Endothelial cell (in vitro differentiated cells): Measurements from ENCODE around the gene PASD1. TPM values are rescaled to one million over a fixed set of nuclear protein-coding genes. Genes with fewer than 3 reads are reported as not detected.

ENCODE experiments used
- DNase-seq: peaks from one replicate; pipeline ENCODE4 v3.0.0; 2021; ENCODE audit warnings: low spot score
- H3K27ac Mint-ChIP-seq: one replicate; pipeline ENCODE4 v1.8.0; 2021; ENCODE audit warnings: mixed read lengths, inconsistent platforms; ENCODE audit not compliant: unreplicated experiment
- H3K27me3 Mint-ChIP-seq: one replicate; pipeline ENCODE4 v1.8.0; 2021; ENCODE audit warnings: mild to moderate bottlenecking, moderate library complexity, mixed read lengths, inconsistent platforms; ENCODE audit not compliant: unreplicated experiment
- H3K36me3 Mint-ChIP-seq: one replicate; pipeline ENCODE4 v1.8.0; 2021; ENCODE audit warnings: mild to moderate bottlenecking, low read depth, mixed read lengths, inconsistent platforms; ENCODE audit not compliant: unreplicated experiment
- H3K4me1 Mint-ChIP-seq: one replicate; pipeline ENCODE4 v1.8.0; 2021; ENCODE audit warnings: mild to moderate bottlenecking, mixed read lengths, inconsistent platforms; ENCODE audit not compliant: unreplicated experiment
- H3K4me3 Mint-ChIP-seq: one replicate; pipeline ENCODE4 v1.8.0; 2021; ENCODE audit warnings: mild to moderate bottlenecking, mixed read lengths, inconsistent platforms; ENCODE audit not compliant: unreplicated experiment
- H3K9me3 Mint-ChIP-seq: one replicate; pipeline ENCODE4 v1.8.0; 2021; ENCODE audit warnings: mixed read lengths, inconsistent platforms; ENCODE audit not compliant: unreplicated experiment
- CTCF ChIP-seq: fragments of 200-600 bp; sonication (generic); IDR thresholded peaks from one replicate; pipeline ENCODE4 v1.5.0; 2021; ENCODE audit warnings: antibody characterized with exemption; ENCODE audit not compliant: unreplicated experiment
- long read RNA-seq: library from polyadenylated mRNA; unstranded; transcript quantifications from one replicate; pipeline ENCODE4 v2.0.0, GENCODE V29; 2020; ENCODE audit not compliant: unreplicated experiment
- total RNA-seq: library from RNA; stranded (reverse); fragmentation: NEBNext Ultra II Directional; extraction: Animal tissue kit (Norgen Biotek cat#: 25700); gene quantifications from one replicate; pipeline ENCODE4 v1.2.1, GENCODE V29; 2021; ENCODE audit not compliant: unreplicated experiment

PASD1 gene
- total RNA-seq, result not detected
- long read RNA-seq, result 0 reads

GRCh38 chrX:151563449-151563848, at the start of gene PASD1:
PASD1 (plus strand) TSS chrX:151563675; CDS start chrX:151601554, 37,879 bp downstream.
- no peaks in the 10 kb centered on the region for H3K9me3 Mint-ChIP-seq
- H3K36me3 Mint-ChIP-seq, result no peaks in the 10 kb centered on the region
- H3K4me3 Mint-ChIP-seq, result no peak within 1 kb of the TSS
- H3K27ac Mint-ChIP-seq, result no peak within 1 kb of the TSS
- peaks cover 4% of the 10 kb centered on the region for H3K27me3 Mint-ChIP-seq
- no peak for TF ChIP-seq CTCF
- no peak for DNase-seq
- H3K4me1 Mint-ChIP-seq, result no peaks in the 10 kb centered on the region

GRCh38 chrX:151515237-151515636, 48.2 kb upstream of the PASD1 start:
- H3K27me3 Mint-ChIP-seq, result peaks cover 2% of the 10 kb centered on the region
- H3K36me3 Mint-ChIP-seq, result no peaks in the 10 kb centered on the region
- H3K27ac Mint-ChIP-seq, result no peak overlapping the region
- no peak for DNase-seq
- H3K9me3 Mint-ChIP-seq, result no peaks in the 10 kb centered on the region
- no peak for TF ChIP-seq CTCF
- H3K4me3 Mint-ChIP-seq, result no peak overlapping the region
- H3K4me1 Mint-ChIP-seq, result no peaks in the 10 kb centered on the region

- Mint-ChIP-seq H3K4me1 (no peaks in the 10 kb centered on the region), H3K27me3 (peaks cover 2% of the 10 kb centered on the region), H3K36me3 (no peaks in the 10 kb centered on the region), H3K9me3 (no peaks in the 10 kb centered on the region), H3K27ac (no peak overlapping the region), H3K4me3 (no peak overlapping the region)
- DNase-seq, result no peak
- no peak for TF ChIP-seq CTCF
Measured at GRCh38 chrX:151516538-151517187, 46.8 kb upstream of the PASD1 start.

- no peaks in the 10 kb centered on the region for H3K36me3 Mint-ChIP-seq
- H3K4me1 Mint-ChIP-seq, result no peaks in the 10 kb centered on the region
- no peak overlapping the region for H3K27ac Mint-ChIP-seq
- H3K27me3 Mint-ChIP-seq, result peaks cover 2% of the 10 kb centered on the region
- no peak overlapping the region for H3K4me3 Mint-ChIP-seq
- TF ChIP-seq CTCF, result no peak
- no peak for DNase-seq
- H3K9me3 Mint-ChIP-seq, result no peaks in the 10 kb centered on the region
Measured at GRCh38 chrX:151517421-151517820, 46.1 kb upstream of the PASD1 start.

GRCh38 chrX:151523351-151523750, 40.1 kb upstream of the PASD1 start:
- Mint-ChIP-seq H3K9me3 (no peaks in the 10 kb centered on the region), H3K4me3 (no peak overlapping the region), H3K27me3 (no peaks in the 10 kb centered on the region), H3K27ac (no peak overlapping the region), H3K36me3 (no peaks in the 10 kb centered on the region), H3K4me1 (no peaks in the 10 kb centered on the region)
- TF ChIP-seq CTCF, result no peak
- DNase-seq, result no peak
